Measurements from ENCODE around the gene ZNF22. TPM values are rescaled to one million over a fixed set of nuclear protein-coding genes. Genes with fewer than 3 reads are reported as not detected.

Gene ZNF22
- polyA plus RNA-seq, 2 donors, result 4.6 to 5.4 TPM

DNA sequence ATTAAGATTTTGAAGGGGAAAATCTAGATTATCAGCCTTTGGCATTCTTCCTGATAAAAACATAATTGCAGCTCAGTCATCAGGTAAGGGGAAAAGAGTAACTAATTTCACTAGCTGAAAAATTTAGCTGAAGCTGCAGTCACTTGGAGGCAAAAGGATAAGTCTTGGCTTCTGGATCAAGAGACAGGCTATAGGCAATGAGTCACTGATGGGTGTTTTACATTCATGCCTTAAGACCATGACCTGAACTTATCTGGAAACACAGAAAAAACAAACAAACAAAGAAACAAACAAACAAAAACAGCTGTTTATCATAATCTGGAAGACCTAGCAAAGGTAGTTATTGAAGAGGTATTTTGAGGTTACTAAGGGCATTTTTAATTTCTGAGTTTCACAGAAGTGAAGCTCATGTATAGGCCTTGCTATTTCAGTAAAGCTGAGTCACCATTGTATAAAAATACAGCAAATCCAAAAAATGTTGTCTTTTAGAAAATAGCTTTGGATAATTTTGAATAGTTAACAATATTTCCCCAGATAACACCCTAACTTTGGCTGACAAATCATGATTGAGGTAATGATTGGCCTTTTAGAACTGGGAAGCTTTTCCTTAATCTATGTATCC is 40.3 kb downstream of the ZNF22 start:
- no peaks in the 10 kb centered on the region for H3K9me3 ChIP-seq (ENCODE audit: control insufficient read depth in 2 of 2, insufficient read depth in 1 of 2, low read depth in 1 of 2, low read length in 1 of 2)
- H3K4me1 ChIP-seq (ENCODE audit: control insufficient read depth in 2 of 2, insufficient read depth in 2 of 2, low read length in 1 of 2), result no peaks in the 10 kb centered on the region
- H3K4me3 ChIP-seq (ENCODE audit: low read depth in 1 of 2, low read length in 2 of 2), result no peak overlapping the region
- no peaks in the 10 kb centered on the region for H3K27me3 ChIP-seq (ENCODE audit: control insufficient read depth in 1 of 2, insufficient read depth in 2 of 2, low read length in 2 of 2)
- H3K36me3 ChIP-seq (ENCODE audit: control insufficient read depth in 2 of 2, insufficient read depth in 2 of 2, low read length in 1 of 2), result no peaks in the 10 kb centered on the region
- no peak overlapping the region for H3K27ac ChIP-seq (ENCODE audit: low read depth in 2 of 2, low read length in 1 of 2)

DNA sequence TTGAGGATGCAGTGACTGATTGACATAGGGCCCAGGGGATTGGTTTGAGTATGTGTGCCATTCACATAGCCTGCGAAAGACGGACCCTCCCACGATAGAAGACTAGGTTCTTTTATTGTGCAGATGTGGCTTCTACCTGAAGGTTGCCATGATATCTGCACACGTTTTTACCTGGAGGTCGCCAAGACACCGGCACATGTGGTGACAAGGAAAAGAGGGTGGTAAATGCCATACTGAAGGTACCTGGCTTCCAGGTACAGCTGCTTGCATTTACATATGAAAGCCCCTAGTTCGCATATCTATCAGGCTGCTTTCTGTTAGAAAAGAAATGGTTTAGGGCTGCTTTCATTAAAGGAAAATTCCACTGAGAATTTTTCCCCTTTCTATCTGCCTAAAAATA is 43.6 kb downstream of the ZNF22 start:
- Histone ChIP-seq H3K27me3 (ENCODE audit: control insufficient read depth in 1 of 2, insufficient read depth in 2 of 2, low read length in 2 of 2) (no peaks in the 10 kb centered on the region), H3K4me3 (ENCODE audit: low read depth in 1 of 2, low read length in 2 of 2) (no peak overlapping the region), H3K27ac (ENCODE audit: low read depth in 2 of 2, low read length in 1 of 2) (no peak overlapping the region), H3K36me3 (ENCODE audit: control insufficient read depth in 2 of 2, insufficient read depth in 2 of 2, low read length in 1 of 2) (no peaks in the 10 kb centered on the region), H3K9me3 (ENCODE audit: control insufficient read depth in 2 of 2, insufficient read depth in 1 of 2, low read depth in 1 of 2, low read length in 1 of 2) (no peaks in the 10 kb centered on the region), H3K4me1 (ENCODE audit: control insufficient read depth in 2 of 2, insufficient read depth in 2 of 2, low read length in 1 of 2) (no peaks in the 10 kb centered on the region)
- 44 to 54% methylated on average over 7 of the region's 7 CpGs for WGBS, 2 donors

DNA sequence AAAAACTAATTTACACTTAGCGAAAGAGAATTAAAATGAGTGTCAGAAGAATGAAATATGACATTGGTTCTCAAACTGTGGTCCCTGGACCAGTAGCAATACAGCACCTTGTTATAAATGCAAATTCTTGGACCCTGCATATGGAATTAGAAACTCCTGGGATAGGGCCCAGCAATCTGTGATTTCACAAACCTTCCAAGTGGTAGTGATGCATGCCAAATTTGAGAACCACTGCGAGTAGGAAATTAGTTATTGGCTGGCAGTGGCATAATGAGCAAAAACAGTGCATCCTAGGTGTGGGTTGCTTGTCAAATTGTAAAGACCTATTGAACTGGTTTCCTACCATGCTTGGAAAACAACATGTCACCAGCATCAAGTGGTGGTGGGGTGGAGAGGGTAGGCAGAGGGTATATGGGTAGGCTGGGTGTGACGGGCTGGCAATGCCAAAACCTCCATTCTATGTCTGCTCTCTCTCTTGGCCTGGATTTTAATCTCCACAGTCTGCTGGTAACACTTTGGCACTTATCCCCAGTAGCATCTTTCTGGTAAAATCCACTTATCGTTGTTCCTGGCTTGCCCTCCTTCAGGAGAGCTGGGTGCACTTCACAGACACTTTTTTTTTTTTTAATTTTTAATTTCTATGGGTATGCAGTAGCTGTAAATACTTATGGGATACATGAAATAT is 50.0 kb downstream of the ZNF22 start:
- no peak overlapping the region for H3K27ac ChIP-seq (ENCODE audit: low read depth in 2 of 2, low read length in 1 of 2)
- 53 to 60% methylated on average over 4 of the region's 4 CpGs for WGBS, 2 donors
- no peaks in the 10 kb centered on the region for H3K9me3 ChIP-seq (ENCODE audit: control insufficient read depth in 2 of 2, insufficient read depth in 1 of 2, low read depth in 1 of 2, low read length in 1 of 2)
- no peaks in the 10 kb centered on the region for H3K36me3 ChIP-seq (ENCODE audit: control insufficient read depth in 2 of 2, insufficient read depth in 2 of 2, low read length in 1 of 2)
- no peaks in the 10 kb centered on the region for H3K27me3 ChIP-seq (ENCODE audit: control insufficient read depth in 1 of 2, insufficient read depth in 2 of 2, low read length in 2 of 2)
- H3K4me3 ChIP-seq (ENCODE audit: low read depth in 1 of 2, low read length in 2 of 2), result no peak overlapping the region
- H3K4me1 ChIP-seq (ENCODE audit: control insufficient read depth in 2 of 2, insufficient read depth in 2 of 2, low read length in 1 of 2), result no peaks in the 10 kb centered on the region

- no peaks in the 10 kb centered on the region for H3K4me1 ChIP-seq (ENCODE audit: control insufficient read depth in 2 of 2, insufficient read depth in 2 of 2, low read length in 1 of 2)
- no peaks in the 10 kb centered on the region for H3K36me3 ChIP-seq (ENCODE audit: control insufficient read depth in 2 of 2, insufficient read depth in 2 of 2, low read length in 1 of 2)
- H3K9me3 ChIP-seq (ENCODE audit: control insufficient read depth in 2 of 2, insufficient read depth in 1 of 2, low read depth in 1 of 2, low read length in 1 of 2), result no peaks in the 10 kb centered on the region
- H3K27ac ChIP-seq (ENCODE audit: low read depth in 2 of 2, low read length in 1 of 2), result no peak overlapping the region
- no peak overlapping the region for H3K4me3 ChIP-seq (ENCODE audit: low read depth in 1 of 2, low read length in 2 of 2)
- no peaks in the 10 kb centered on the region for H3K27me3 ChIP-seq (ENCODE audit: control insufficient read depth in 1 of 2, insufficient read depth in 2 of 2, low read length in 2 of 2)
- 43 to 48% methylated on average over 1 of the region's 1 CpG for WGBS, 2 donors
These were observed 52.0 kb downstream of the ZNF22 start for GRCh38 chr10:45052700-45053099.

GRCh38 chr10:45053569-45054100 is 52.9 kb downstream of the ZNF22 start:
- 78 to 83% methylated on average over 1 of the region's 1 CpG for WGBS, 2 donors

More at GRCh38 chr10:45053569-45054100, 52.9 kb downstream of the ZNF22 start:
- Histone ChIP-seq H3K9me3 (ENCODE audit: control insufficient read depth in 2 of 2, insufficient read depth in 1 of 2, low read depth in 1 of 2, low read length in 1 of 2) (no peaks in the 10 kb centered on the region), H3K4me3 (ENCODE audit: low read depth in 1 of 2, low read length in 2 of 2) (no peak overlapping the region), H3K27ac (ENCODE audit: low read depth in 2 of 2, low read length in 1 of 2) (no peak overlapping the region), H3K36me3 (ENCODE audit: control insufficient read depth in 2 of 2, insufficient read depth in 2 of 2, low read length in 1 of 2) (no peaks in the 10 kb centered on the region), H3K27me3 (ENCODE audit: control insufficient read depth in 1 of 2, insufficient read depth in 2 of 2, low read length in 2 of 2) (no peaks in the 10 kb centered on the region), H3K4me1 (ENCODE audit: control insufficient read depth in 2 of 2, insufficient read depth in 2 of 2, low read length in 1 of 2) (no peaks in the 10 kb centered on the region)

Other genes starting within 250 kb of the ZNF22 start
- not detected for gene TMEM72, start 89.6 kb upstream of the ZNF22 start, polyA plus RNA-seq
- gene RASSF4, start 41.1 kb upstream of the ZNF22 start, polyA plus RNA-seq, result 1 to 10 TPM; 3.6 to 3.7 TPM
- gene DEPP1, start 22.1 kb upstream of the ZNF22 start, polyA plus RNA-seq, result 10 to 100 TPM in 1 of 2 donors, 1 to 10 TPM in 1; 7.7 to 29.0 TPM

All from esophagus (tissue), 2 donors.